SK-N-SH (cell line): ENCODE results near the gene PYCR2. TPM values are rescaled to one million over a fixed set of nuclear protein-coding genes. Genes with fewer than 3 reads are reported as not detected.
"Not testable (repeated sequence)": the region's sequence is repeated elsewhere in the genome, so short reads cannot be mapped to it uniquely, and the experiment has no call there.

Source experiments
- CTCF ChIA-PET: fragments of 300-600, 350-600 bp; formaldehyde crosslinking; extraction: SDS; loops from one replicate; lab custom pipeline; 2021; lab: Yijun Ruan, JAX
- POLR2A ChIA-PET: fragments of 350-600 bp; sonication (Branson Sonifier 250); formaldehyde crosslinking; extraction: SDS; loops from one replicate; lab custom pipeline; 2020; ENCODE audit warnings: antibody characterized with exemption, inconsistent platforms; lab: Yijun Ruan, JAX
- DNase-seq: peaks from one replicate; pipeline ENCODE4 v3.0.0; 2012
- H2AFZ ChIP-seq: fragments of 200-600 bp; sonication (generic); 2 replicates; pipeline ENCODE4 v1.8.1; 2016; ENCODE audit warnings: antibody characterized with exemption, mild to moderate bottlenecking, low read depth
- H3F3A ChIP-seq: fragments of 200-600 bp; sonication (generic); replicated peaks from 2 replicates; pipeline ENCODE3; 2016; ENCODE audit warnings: antibody characterized with exemption, mild to moderate bottlenecking; ENCODE audit not compliant: insufficient read depth
- H3K27ac ChIP-seq, 2 experiments: fragments of 200-500 bp in 1 of 2; fragments of 200-600 bp in 1 of 2; sonication (Bioruptor generic) in 1 of 2; sonication (generic), shearing (Covaris generic) in 1 of 2; 2 replicates each; pipeline versions ENCODE4 v1.5.1 to v1.6.1; 2014 to 2016; ENCODE audit warnings: low read depth in 2 of 2, inconsistent platforms in 1 of 2, low read length in 1 of 2, mild to moderate bottlenecking in 1 of 2, mixed read lengths in 1 of 2
- H3K27me3 ChIP-seq: fragments of 200-600 bp; sonication (generic), shearing (Covaris generic); 2 replicates; pipeline ENCODE4 v1.6.1; 2016; ENCODE audit warnings: mixed run types; ENCODE audit not compliant: insufficient read depth
- H3K36me3 ChIP-seq, 2 experiments: fragments of 200-500 bp in 1 of 2; fragments of 200-600 bp in 1 of 2; sonication (Bioruptor generic) in 1 of 2; sonication (generic) in 1 of 2; replicated peaks in 1 of 2; 2 replicates each; pipeline versions ENCODE3 to v1.5.1; 2014 to 2016; ENCODE audit warnings: low read length in 1 of 2, mild to moderate bottlenecking in 1 of 2; ENCODE audit not compliant: insufficient read depth in 2 of 2, control insufficient read depth in 1 of 2
- H3K4me1 ChIP-seq, 2 experiments: fragments of 200-500 bp in 1 of 2; fragments of 200-600 bp in 1 of 2; sonication (Bioruptor generic) in 1 of 2; sonication (generic), shearing (Covaris generic) in 1 of 2; 2 replicates each; pipeline versions ENCODE4 v1.5.1 to v1.6.1; 2014 to 2016; ENCODE audit warnings: low read depth in 1 of 2, low read length in 1 of 2, mixed run types in 1 of 2; ENCODE audit not compliant: insufficient read depth in 2 of 2, control insufficient read depth in 1 of 2
- H3K4me2 ChIP-seq: fragments of 200-600 bp; sonication (generic), shearing (Covaris generic); 2 replicates; pipeline ENCODE4 v1.6.1; 2017; ENCODE audit warnings: mixed run types
- H3K4me3 ChIP-seq, 2 experiments: fragments of 200-500 bp in 1 of 2; fragments of 200-600 bp in 1 of 2; sonication (Bioruptor generic) in 1 of 2; sonication (generic), shearing (Covaris generic) in 1 of 2; 2 replicates each; pipeline versions ENCODE4 v1.5.1 to v1.8.1; 2014 to 2016; ENCODE audit warnings: low read depth in 2 of 2, inconsistent platforms in 1 of 2, low read length in 1 of 2, mild to moderate bottlenecking in 1 of 2, mixed read lengths in 1 of 2, moderate library complexity in 1 of 2
- H3K79me2 ChIP-seq: fragments of 200-600 bp; sonication (generic); 2 replicates; pipeline ENCODE4 v1.8.1; 2017; ENCODE audit warnings: mild to moderate bottlenecking; ENCODE audit not compliant: insufficient read depth
- H3K9ac ChIP-seq: fragments of 200-600 bp; sonication (generic); 2 replicates; pipeline ENCODE4 v1.6.1; 2017; ENCODE audit warnings: mixed run types
- H3K9me2 ChIP-seq: fragments of 200-600 bp; sonication (generic); 2 replicates; pipeline ENCODE4 v1.6.1; 2017; ENCODE audit warnings: mixed run types
- H3K9me3 ChIP-seq: fragments of 200-600 bp; sonication (generic); 2 replicates; pipeline ENCODE4 v1.6.1; 2017; ENCODE audit warnings: mixed run types, mild to moderate bottlenecking, moderate library complexity
- H4K20me1 ChIP-seq: fragments of 200-600 bp; sonication (generic); 2 replicates; pipeline ENCODE4 v1.6.1; 2017; ENCODE audit warnings: mild to moderate bottlenecking, mixed run types; ENCODE audit not compliant: insufficient read depth
- CHD2 ChIP-seq: fragments of 150-350 bp; IDR thresholded peaks from 2 replicates; pipeline ENCODE4 v1.6.1; 2018; ENCODE audit warnings: low read length; ENCODE audit not compliant: partially characterized antibody
- ELF1 ChIP-seq: IDR thresholded peaks from 2 replicates; pipeline ENCODE4 v1.4.0; 2012
- EP300 ChIP-seq, 2 experiments: IDR thresholded peaks; 2 replicates each; pipeline versions ENCODE4 v1.4.0 to v1.6.1; 2012; ENCODE audit warnings: borderline replicate concordance in 1 of 2, low read depth in 1 of 2, low read length in 1 of 2
- FOSL2 ChIP-seq: IDR thresholded peaks from 2 replicates; pipeline ENCODE4 v1.4.0; 2012; ENCODE audit warnings: low read depth, mild to moderate bottlenecking, moderate library complexity, borderline replicate concordance
- FOXM1 ChIP-seq: IDR thresholded peaks from 2 replicates; pipeline ENCODE4 v1.4.0; 2012; ENCODE audit warnings: low read depth, mild to moderate bottlenecking
- GABPA ChIP-seq: IDR thresholded peaks from 2 replicates; pipeline ENCODE4 v1.4.0; 2012; ENCODE audit warnings: low read depth, mild to moderate bottlenecking
- GATA2 ChIP-seq: sonication (generic); formaldehyde crosslinking; IDR thresholded peaks from 2 replicates; pipeline ENCODE4 v1.5.0; 2020; ENCODE audit warnings: mild to moderate bottlenecking, missing genetic modification reagents
- MEF2A ChIP-seq: IDR thresholded peaks from 2 replicates; pipeline ENCODE4 v1.4.0; 2012; ENCODE audit warnings: low read depth, borderline replicate concordance
- NRF1 ChIP-seq: IDR thresholded peaks from 2 replicates; pipeline ENCODE4 v1.6.1; 2012; ENCODE audit warnings: low read depth, mild to moderate bottlenecking, low read length
- RAD21 ChIP-seq: IDR thresholded peaks from 2 replicates; pipeline ENCODE4 v1.6.1; 2012; ENCODE audit warnings: mild to moderate bottlenecking, low read length
- RCOR1 ChIP-seq: fragments of 150-350 bp; IDR thresholded peaks from 2 replicates; pipeline ENCODE4 v1.6.1; 2017; ENCODE audit warnings: antibody characterized with exemption, low read length
- REST ChIP-seq: IDR thresholded peaks from 2 replicates; pipeline ENCODE4 v1.6.1; 2012; ENCODE audit warnings: mild to moderate bottlenecking, low read depth, low read length, moderate library complexity
- RFX5 ChIP-seq: IDR thresholded peaks from 2 replicates; pipeline ENCODE4 v1.6.1; 2012; ENCODE audit warnings: mild to moderate bottlenecking, improper control_type of control experiment, low read length
- SIN3A ChIP-seq: IDR thresholded peaks from 2 replicates; pipeline ENCODE4 v1.6.1; 2012; ENCODE audit warnings: low read depth, mild to moderate bottlenecking, low read length, moderate library complexity, borderline replicate concordance
- TCF12 ChIP-seq: IDR thresholded peaks from 2 replicates; pipeline ENCODE4 v1.4.0; 2012
- TEAD4 ChIP-seq: IDR thresholded peaks from 2 replicates; pipeline ENCODE4 v1.4.0; 2012; ENCODE audit warnings: mild to moderate bottlenecking, borderline replicate concordance; ENCODE audit not compliant: insufficient read depth
- USF1 ChIP-seq: IDR thresholded peaks from 2 replicates; pipeline ENCODE4 v1.4.0; 2012; ENCODE audit warnings: low read depth, borderline replicate concordance
- YY1 ChIP-seq: IDR thresholded peaks from 2 replicates; pipeline ENCODE4 v1.4.0; 2012; ENCODE audit warnings: low read depth, mild to moderate bottlenecking
- ZBTB33 ChIP-seq: IDR thresholded peaks from 2 replicates; pipeline ENCODE4 v1.4.0; 2012; ENCODE audit warnings: low read depth, borderline replicate concordance
- WGBS: methylation state at CpG from one replicate; pipeline ENCODE4 v1.1.6; 2017; ENCODE audit warnings: low lambda C conversion rate; 5-methylcytosine and 5-hydroxymethylcytosine counted together
- polyA plus RNA-seq, 3 experiments: library from polyadenylated mRNA; depleted of rRNA; stranded (reverse); fragments of >200 nt; gene quantifications; 2 replicates each; pipeline ENCODE4 v1.2.3, GENCODE V29; 2012

The PYCR2 gene
- polyA plus RNA-seq, 1 of the 3 experiments (the other 2 are of a cell fraction) = 95.3 TPM

- Histone ChIP-seq H3K9ac (no peak overlapping the region), H3F3A (no peaks in the 10 kb centered on the region), H3K4me1 (no peaks in the 10 kb centered on the region; a peak in 1 of 4 replicates), H3K36me3 (no peaks in the 10 kb centered on the region), H3K9me3 (no peaks in the 10 kb centered on the region), H2AFZ (no peak overlapping the region), H3K4me3 (no peak overlapping the region), H4K20me1 (no peaks in the 10 kb centered on the region), H3K27ac (no peak overlapping the region), H3K27me3 (no peaks in the 10 kb centered on the region), H3K4me2 (no peak overlapping the region), H3K9me2 (no peaks in the 10 kb centered on the region), H3K79me2 (no peaks in the 10 kb centered on the region)
- ChIA-PET CTCF (interaction anchor here (2.0 to 2.1 kb wide), 2 partner anchors 11 to 414 kb away, joined by 7 read pairs; no protein-coding TSS in a partner anchor), POLR2A (no interaction called here)
- no peak for DNase-seq
- TF ChIP-seq MEF2A (no peak), RFX5 (no peak), TCF12 (no peak), USF1 (no peak), GATA2 (CRISPR knock-in tag) (no peak), RAD21 (no peak), TEAD4 (no peak), REST (no peak), FOSL2 (no peak), SIN3A (no peak), FOXM1 (no peak), GABPA (no peak), YY1 (no peak), EP300 (IDR thresholded peaks at IDR 0.05; ENCODE audit: borderline replicate concordance in 1 of 2, low read depth in 1 of 2, low read length in 1 of 2) (no peak), ZBTB33 (no peak), CHD2 (no peak), NRF1 (no peak), ELF1 (no peak), RCOR1 (no peak)
- 86% methylated on average over 8 of the region's 18 CpGs for WGBS
Observed at GRCh38 chr1:225888289-225888897, 35.7 kb downstream of the PYCR2 start.

GRCh38 chr1:225887554-225888288, 36.3 kb downstream of the PYCR2 start:
- H3K9me2 ChIP-seq, H3K4me1 ChIP-seq, H3K9me3 ChIP-seq, H3K4me2 ChIP-seq, H4K20me1 ChIP-seq, H3K27ac ChIP-seq, H3K79me2 ChIP-seq, POLR2A ChIA-PET, H3K27me3 ChIP-seq, H3K4me3 ChIP-seq, H3K36me3 ChIP-seq, H2AFZ ChIP-seq, H3F3A ChIP-seq, DNase-seq, H3K9ac ChIP-seq: not testable (repeated sequence)
- CTCF ChIA-PET = interaction anchor here (2.1 kb wide), 1 partner anchor 10 kb away, joined by 7 read pairs; no protein-coding TSS in a partner anchor
- WGBS = 93% methylated on average over 16 of the region's 56 CpGs
